OCI-LY7 (cell line): ENCODE measurements around the gene CA10. TPM values are rescaled to one million over a fixed set of nuclear protein-coding genes. Genes with fewer than 3 reads are reported as not detected.

ENCODE experiments used
- BruUV-seq: library from RNA; stranded (reverse); fragments of 400-500 nt; replicated peaks from 2 replicates; lab custom pipeline; 2021; lab: Mats Ljungman, UMichigan
- CTCF ChIA-PET: fragments of 300-600 bp; sonication (Branson Sonifier 250); formaldehyde crosslinking; loops from one replicate; lab custom pipeline; 2022; ENCODE audit warnings: antibody characterized with exemption; ENCODE audit not compliant: unreplicated experiment; lab: Charles Lee
- POLR2A ChIA-PET: fragments of 300-600 bp; sonication (Branson Sonifier 250); formaldehyde crosslinking; loops from one replicate; lab custom pipeline; 2022; ENCODE audit warnings: antibody characterized with exemption; lab: Charles Lee
- DNase-seq: peaks from one replicate; pipeline ENCODE4 v3.0.0-alpha.2; 2015; ENCODE audit warnings: low spot score
- H2AFZ ChIP-seq: fragments of 200-600 bp; sonication (generic), shearing (Covaris generic); 2 replicates; pipeline ENCODE4 v1.6.1; 2014; ENCODE audit warnings: mild to moderate bottlenecking, antibody characterized with exemption, low read length, moderate library complexity
- H3K27ac ChIP-seq: fragments of 200-600 bp; sonication (generic); 2 replicates; pipeline ENCODE4 v1.5.1; 2014; ENCODE audit warnings: mixed run types, low read depth, mild to moderate bottlenecking, moderate library complexity, low read length, inconsistent platforms; ENCODE audit not compliant: poor library complexity, severe bottlenecking
- H3K36me3 ChIP-seq: fragments of 200-600 bp; sonication (generic); 2 replicates; pipeline ENCODE4 v1.6.1; 2014; ENCODE audit warnings: mild to moderate bottlenecking, antibody characterized with exemption, low read length, moderate library complexity, mixed read lengths; ENCODE audit not compliant: insufficient read depth
- H3K4me1 ChIP-seq: fragments of 200-600 bp; sonication (generic); 2 replicates; pipeline ENCODE4 v1.5.1; 2014; ENCODE audit warnings: mild to moderate bottlenecking, low read length; ENCODE audit not compliant: insufficient read depth, poor library complexity, severe bottlenecking
- H3K4me2 ChIP-seq: fragments of 200-600 bp; sonication (generic); 2 replicates; pipeline ENCODE4 v1.6.1; 2014; ENCODE audit warnings: mild to moderate bottlenecking, low read length
- H3K4me3 ChIP-seq: fragments of 200-600 bp; sonication (generic); 2 replicates; pipeline ENCODE4 v1.5.1; 2014; ENCODE audit warnings: mild to moderate bottlenecking, low read depth, low read length; ENCODE audit not compliant: poor library complexity, severe bottlenecking
- H3K79me2 ChIP-seq: fragments of 200-600 bp; sonication (generic); 2 replicates; pipeline ENCODE4 v1.6.1; 2016; ENCODE audit warnings: low read depth, mild to moderate bottlenecking, low read length, moderate library complexity, mixed read lengths; ENCODE audit not compliant: insufficient read depth
- H3K9me2 ChIP-seq: fragments of 200-600 bp; sonication (generic); 2 replicates; pipeline ENCODE4 v1.6.1; 2016; ENCODE audit warnings: mild to moderate bottlenecking, low read length, mixed read lengths; ENCODE audit not compliant: insufficient read depth
- H3K9me3 ChIP-seq: fragments of 200-600 bp; sonication (generic); 2 replicates; pipeline ENCODE4 v1.6.1; 2014; ENCODE audit warnings: mild to moderate bottlenecking, mixed run types, low read length, mixed read lengths
- H4K20me1 ChIP-seq: fragments of 200-600 bp; sonication (generic); 2 replicates; pipeline ENCODE4 v1.6.1; 2014; ENCODE audit warnings: mild to moderate bottlenecking, antibody characterized with exemption, low read length, moderate library complexity, mixed read lengths; ENCODE audit not compliant: insufficient read depth
- CTCF ChIP-seq: fragments of 200-600 bp; sonication (generic); conservative IDR thresholded peaks from 2 replicates; pipeline ENCODE4 v1.5.1; 2014; ENCODE audit warnings: mild to moderate bottlenecking, antibody characterized with exemption, low read length, moderate library complexity, mixed read lengths
- EZH2phosphoT487 ChIP-seq: fragments of 200-600 bp; sonication (generic); IDR thresholded peaks from 2 replicates; pipeline ENCODE4 v1.6.1; 2018; ENCODE audit warnings: low read depth, borderline replicate concordance, mild to moderate bottlenecking, mixed run types, antibody characterized with exemption, low read length, moderate library complexity, mixed read lengths
- intact Hi-C: fragments of 100-400 bp; cut with micrococcal nuclease; formaldehyde crosslinking; loops from one replicate; pipeline ENCODE4 v1.10.0; 2022; ENCODE audit not compliant: unreplicated experiment
- total RNA-seq, 2 experiments: library from RNA; depleted of rRNA in 1 of 2; stranded (reverse); fragments of >200 nt in 1 of 2; shearing (Covaris generic) in 1 of 2; gene quantifications; 2 replicates each; pipeline ENCODE4 v1.2.3, GENCODE V29; 2014 to 2022

The CA10 gene
- total RNA-seq, 2 experiments from 2014 or later: not detected

GRCh38 chr17:51687887-51688286 is 470.6 kb downstream of the CA10 start:
- Histone ChIP-seq H3K36me3 (no peaks in the 10 kb centered on the region), H3K4me1 (no peaks in the 10 kb centered on the region), H3K9me2 (no peaks in the 10 kb centered on the region), H3K79me2 (no peaks in the 10 kb centered on the region), H2AFZ (no peak overlapping the region), H3K4me3 (no peak overlapping the region), H3K9me3 (no peaks in the 10 kb centered on the region), H4K20me1 (no peaks in the 10 kb centered on the region), H3K4me2 (no peak overlapping the region), H3K27ac (no peak overlapping the region)
- no peak for TF ChIP-seq CTCF
- no peak for TF ChIP-seq EZH2phosphoT487
- POLR2A ChIA-PET: no interaction called here
- no peak for DNase-seq
- intact Hi-C loops: loop anchor here (10.0 kb wide), 1 partner anchor 57 kb away; no protein-coding TSS in a partner anchor
- no TSS peak for BruUV-seq
- CTCF ChIA-PET: no interaction called here

GRCh38 chr17:51685287-51685909 is 473.1 kb downstream of the CA10 start:
- CTCF ChIA-PET: no interaction called here
- H3K4me2 ChIP-seq: no peak overlapping the region

More at GRCh38 chr17:51685287-51685909, 473.1 kb downstream of the CA10 start:
- intact Hi-C loops: loop anchor here (10.0 kb wide), 1 partner anchor 59 kb away; no protein-coding TSS in a partner anchor
- Histone ChIP-seq H3K4me3 (no peak overlapping the region), H3K9me3 (no peaks in the 10 kb centered on the region), H2AFZ (no peak overlapping the region), H3K36me3 (no peaks in the 10 kb centered on the region), H3K27ac (no peak overlapping the region), H4K20me1 (no peaks in the 10 kb centered on the region), H3K4me1 (no peaks in the 10 kb centered on the region), H3K79me2 (no peaks in the 10 kb centered on the region), H3K9me2 (no peaks in the 10 kb centered on the region)
- POLR2A ChIA-PET: no interaction called here
- no TSS peak for BruUV-seq
- TF ChIP-seq CTCF (no peak), EZH2phosphoT487 (no peak)
- no peak for DNase-seq
